Measurements from ENCODE around the gene PMIS2.
"Not testable (repeated sequence)": the region's sequence is repeated elsewhere in the genome, so short reads cannot be mapped to it uniquely, and the experiment has no call there.

Gene PMIS2

GRCh38 chr19:35595026-35595425 is 9.1 kb downstream of the PMIS2 start:
- DNase-seq: not testable (repeated sequence)

GRCh38 chr19:35595928-35596327 is 10.0 kb downstream of the PMIS2 start:
- DNase-seq: no peak

GRCh38 chr19:35596366-35596999 is 10.5 kb downstream of the PMIS2 start:
- no peak for DNase-seq

- DNase-seq: no peak
Measured at GRCh38 chr19:35601971-35602370, 16.0 kb downstream of the PMIS2 start.

- not testable (repeated sequence) for DNase-seq
Measured at GRCh38 chr19:35604436-35604835, 18.5 kb downstream of the PMIS2 start.

GRCh38 chr19:35607170-35607569 is 21.2 kb downstream of the PMIS2 start:
- not testable (repeated sequence) for DNase-seq

GRCh38 chr19:35607661-35608060 is 21.7 kb downstream of the PMIS2 start:
- no peak for DNase-seq

- no peak for DNase-seq
Measured at GRCh38 chr19:35608251-35608650, 22.3 kb downstream of the PMIS2 start.

- DNase-seq: no peak
Measured at GRCh38 chr19:35609851-35610353, 23.9 kb downstream of the PMIS2 start.

GRCh38 chr19:35612224-35612558 is 26.2 kb downstream of the PMIS2 start:
- no peak for DNase-seq

GRCh38 chr19:35612559-35613321 is 26.8 kb downstream of the PMIS2 start, which contains the start of gene HAUS5:
Gene HAUS5, plus strand, starts transcription at chr19:35612735. Its CDS starts 60 bp downstream, at chr19:35612795.
- DNase-seq: peak; percentile 90

GRCh38 chr19:35613574-35613973 is 27.6 kb downstream of the PMIS2 start:
- DNase-seq: no peak

- no peak for DNase-seq
Measured at GRCh38 chr19:35615036-35615435, 29.1 kb downstream of the PMIS2 start.

- no peak for DNase-seq
Measured at GRCh38 chr19:35618857-35619256, 32.9 kb downstream of the PMIS2 start.

- DNase-seq: no peak
Measured at GRCh38 chr19:35619290-35619923, 33.4 kb downstream of the PMIS2 start.

GRCh38 chr19:35620001-35620400 is 34.0 kb downstream of the PMIS2 start:
- DNase-seq: no peak

- no peak for DNase-seq
Measured at GRCh38 chr19:35621708-35622107, 35.7 kb downstream of the PMIS2 start.

- no peak for DNase-seq
Measured at GRCh38 chr19:35622750-35623149, 36.8 kb downstream of the PMIS2 start.

GRCh38 chr19:35623327-35624010 is 37.5 kb downstream of the PMIS2 start:
- no peak for DNase-seq

GRCh38 chr19:35628264-35628564 is 42.2 kb downstream of the PMIS2 start:
- DNase-seq: no peak

GRCh38 chr19:35628565-35629331 is 42.8 kb downstream of the PMIS2 start, which contains the start of gene RBM42:
Gene RBM42, plus strand, starts transcription at chr19:35629036. Its CDS starts 118 bp downstream, at chr19:35629154.
- DNase-seq: peak; percentile 98

- DNase-seq: no peak
Measured at GRCh38 chr19:35629332-35629633, 43.3 kb downstream of the PMIS2 start.

Data from NCI-H1694 (cell line).